Measurements from ENCODE around the gene CNTNAP5. TPM values are rescaled to one million over a fixed set of nuclear protein-coding genes. Genes with fewer than 3 reads are reported as not detected.

CNTNAP5 gene
- total and polyA plus RNA-seq, 2 donors (not counting 3 experiments of a cell fraction or from before 2014, with no cell fraction given) = not detected

DNA sequence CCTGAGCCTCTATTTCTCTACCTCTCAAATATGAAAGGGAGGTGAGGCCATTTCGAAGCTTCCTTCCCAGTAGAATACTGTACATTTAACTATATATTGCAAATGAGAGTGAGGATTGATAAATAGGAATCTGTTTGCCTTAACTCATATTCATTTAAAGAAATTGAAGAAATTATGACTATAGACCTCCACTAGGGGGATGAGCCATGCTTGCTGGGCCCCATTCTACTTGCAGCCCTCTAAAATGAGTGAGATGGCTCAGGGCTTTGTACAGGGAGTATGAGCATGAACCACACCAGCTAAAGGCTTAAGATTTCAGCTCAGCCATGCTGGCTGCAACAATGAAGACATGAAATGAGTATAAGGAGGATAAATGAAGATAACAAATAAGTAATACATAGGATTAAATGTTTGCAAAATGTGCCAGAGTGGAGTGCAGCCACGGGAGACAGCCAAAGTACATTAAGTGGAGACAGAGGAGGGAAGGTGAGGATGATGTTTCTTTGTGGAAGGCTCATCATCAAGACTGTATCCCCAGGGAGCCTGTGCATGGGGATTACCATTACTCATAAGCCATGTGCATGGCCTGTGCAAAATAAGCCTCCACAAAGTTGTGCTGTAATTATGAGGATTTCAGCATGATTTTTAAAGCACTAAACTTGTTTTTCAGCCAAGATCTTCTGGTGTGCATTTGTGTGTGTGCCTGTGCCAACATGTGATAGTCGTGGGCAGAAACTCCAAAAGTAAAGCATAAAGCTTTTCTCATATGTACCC lies 300.8 kb downstream of the CNTNAP5 start:
- POLR2A ChIA-PET = no interaction called here
- Histone ChIP-seq H3K4me3 (replicated peaks in 1 of 3; ENCODE audit: insufficient read depth in 1 of 3, low read depth in 1 of 3, low read length in 3 of 3) (no peak overlapping the region), H3K36me3 (ENCODE audit: control insufficient read depth in 2 of 2, extremely low read depth in 1 of 2, insufficient read depth in 2 of 2, low read length in 2 of 2) (no peaks in the 10 kb centered on the region), H3K79me2 (ENCODE audit: control insufficient read depth, insufficient read depth, low read length) (no peaks in the 10 kb centered on the region), H2AFZ (ENCODE audit: low read depth, low read length) (no peak overlapping the region), H3K4me2 (ENCODE audit: insufficient read depth, low read length) (no peak overlapping the region), H4K20me1 (replicated peaks; ENCODE audit: control insufficient read depth, extremely low read depth, insufficient read depth, low read length) (no peaks in the 10 kb centered on the region), H3K9ac (replicated peaks; ENCODE audit: extremely low read depth, insufficient read depth, low read length) (no peak overlapping the region), H3K9me1 (replicated peaks; ENCODE audit: control insufficient read depth, extremely low read depth, insufficient read depth, low read length) (no peaks in the 10 kb centered on the region), H3K27ac (ENCODE audit: insufficient read depth, low read depth, low read length) (no peak overlapping the region), H3K9me3 (replicated peaks; ENCODE audit: control insufficient read depth, insufficient read depth, low read length) (peaks cover 7% of the 10 kb centered on the region), H3K4me1 (ENCODE audit: control insufficient read depth, extremely low read depth, insufficient read depth, low read length) (no peaks in the 10 kb centered on the region), H3K27me3 (ENCODE audit: control insufficient read depth in 2 of 2, insufficient read depth in 2 of 2, low read length in 2 of 2) (no peaks in the 10 kb centered on the region)
- CTCF ChIA-PET = no interaction called here
- FAIRE-seq (no peak), DNase-seq (ENCODE audit: low read depth, low spot score) (no peak)
- TF ChIP-seq, protein P1, sequence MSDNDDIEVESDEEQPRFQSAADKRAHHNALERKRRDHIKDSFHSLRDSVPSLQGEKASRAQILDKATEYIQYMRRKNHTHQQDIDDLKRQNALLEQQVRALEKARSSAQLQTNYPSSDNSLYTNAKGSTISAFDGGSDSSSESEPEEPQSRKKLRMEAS (IDR thresholded peaks at IDR 0.05; ENCODE audit: insufficient read depth, insufficient read length) = no peak
- TF ChIP-seq GATA2 (IDR thresholded peaks at IDR 0.05; ENCODE audit: insufficient read depth, insufficient read length, low read depth, low read length) (no peak), FOS (IDR thresholded peaks at IDR 0.05; ENCODE audit: borderline replicate concordance, insufficient read depth, low read length) (no peak), POLR2AphosphoS5 (IDR thresholded peaks at IDR 0.05; ENCODE audit: insufficient read depth, low read depth, low read length) (no peak), JUN (IDR thresholded peaks at IDR 0.05; ENCODE audit: borderline replicate concordance, insufficient read depth, insufficient read length, low read depth) (no peak), POLR2A (IDR thresholded peaks at IDR 0.05; ENCODE audit: low read depth, low read length) (no peak), EZH2 (IDR thresholded peaks at IDR 0.05; ENCODE audit: borderline replicate concordance, low read depth, low read length, severe bottlenecking) (no peak), MYC (IDR thresholded peaks at IDR 0.05; ENCODE audit: low read depth, low read length) (no peak)
- TF ChIP-seq, protein P2, sequence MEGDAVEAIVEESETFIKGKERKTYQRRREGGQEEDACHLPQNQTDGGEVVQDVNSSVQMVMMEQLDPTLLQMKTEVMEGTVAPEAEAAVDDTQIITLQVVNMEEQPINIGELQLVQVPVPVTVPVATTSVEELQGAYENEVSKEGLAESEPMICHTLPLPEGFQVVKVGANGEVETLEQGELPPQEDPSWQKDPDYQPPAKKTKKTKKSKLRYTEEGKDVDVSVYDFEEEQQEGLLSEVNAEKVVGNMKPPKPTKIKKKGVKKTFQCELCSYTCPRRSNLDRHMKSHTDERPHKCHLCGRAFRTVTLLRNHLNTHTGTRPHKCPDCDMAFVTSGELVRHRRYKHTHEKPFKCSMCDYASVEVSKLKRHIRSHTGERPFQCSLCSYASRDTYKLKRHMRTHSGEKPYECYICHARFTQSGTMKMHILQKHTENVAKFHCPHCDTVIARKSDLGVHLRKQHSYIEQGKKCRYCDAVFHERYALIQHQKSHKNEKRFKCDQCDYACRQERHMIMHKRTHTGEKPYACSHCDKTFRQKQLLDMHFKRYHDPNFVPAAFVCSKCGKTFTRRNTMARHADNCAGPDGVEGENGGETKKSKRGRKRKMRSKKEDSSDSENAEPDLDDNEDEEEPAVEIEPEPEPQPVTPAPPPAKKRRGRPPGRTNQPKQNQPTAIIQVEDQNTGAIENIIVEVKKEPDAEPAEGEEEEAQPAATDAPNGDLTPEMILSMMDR (IDR thresholded peaks at IDR 0.05; ENCODE audit: extremely low read depth in 1 of 2, insufficient read depth in 1 of 2, low read depth in 1 of 2, low read length in 2 of 2) = no peak
- no TSS peak for BruUV-seq (replicated peaks)
- intact Hi-C loops (cut with micrococcal nuclease) = no loop called here
- dilution Hi-C loops (cut with MboI; ENCODE audit: extremely low pct_ligation_motif_present, low sequenced_read_pairs) = no loop called here

All from endothelial cell of umbilical vein (primary cell).